NCI-H1105 (cell line): Measurements from ENCODE around the gene AP1M2.
"Not testable (repeated sequence)": the region's sequence is repeated elsewhere in the genome, so short reads cannot be mapped to it uniquely, and the experiment has no call there.

Experiments used
- DNase-seq: peaks from one replicate; lab custom pipeline; 2025; lab: John Stamatoyannopoulos, UW

The AP1M2 gene

DNA sequence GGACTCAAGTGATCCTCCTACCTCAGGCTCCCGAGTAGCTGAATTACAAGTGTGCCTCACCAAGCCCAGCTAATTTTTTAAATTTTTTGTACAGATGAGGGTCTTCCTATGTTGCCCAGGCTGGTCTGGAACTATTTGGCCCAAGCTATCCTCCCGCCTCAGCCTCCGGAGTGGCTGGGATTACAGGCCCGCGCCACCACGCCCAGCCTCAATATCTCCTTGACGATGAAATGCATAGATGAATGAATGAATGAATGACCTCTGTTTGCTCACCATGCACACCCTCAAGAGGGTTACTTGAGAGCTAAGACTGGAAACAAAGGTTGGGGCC, 14.9 kb upstream of the AP1M2 start:
- DNase-seq, result no peak

DNA sequence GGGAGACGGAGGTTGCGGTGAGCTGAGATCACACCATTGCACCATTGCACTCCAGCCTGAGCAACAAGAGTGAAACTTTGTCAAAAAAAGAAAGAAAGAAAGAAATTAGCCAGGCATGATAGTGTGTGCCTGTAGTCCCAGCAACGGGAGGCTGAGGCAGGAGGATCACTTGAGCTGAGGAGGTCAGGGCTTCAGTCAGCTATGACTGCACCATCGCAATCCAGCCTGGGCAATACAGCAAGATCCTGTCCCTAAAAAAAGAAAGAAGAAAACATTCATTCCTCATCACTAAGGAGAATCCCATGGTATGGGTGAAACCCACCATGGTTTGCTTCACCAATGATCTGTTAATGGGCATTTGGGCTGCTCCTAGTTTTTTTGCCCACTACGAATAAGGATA, 13.0 kb upstream of the AP1M2 start:
- no peak for DNase-seq

DNA sequence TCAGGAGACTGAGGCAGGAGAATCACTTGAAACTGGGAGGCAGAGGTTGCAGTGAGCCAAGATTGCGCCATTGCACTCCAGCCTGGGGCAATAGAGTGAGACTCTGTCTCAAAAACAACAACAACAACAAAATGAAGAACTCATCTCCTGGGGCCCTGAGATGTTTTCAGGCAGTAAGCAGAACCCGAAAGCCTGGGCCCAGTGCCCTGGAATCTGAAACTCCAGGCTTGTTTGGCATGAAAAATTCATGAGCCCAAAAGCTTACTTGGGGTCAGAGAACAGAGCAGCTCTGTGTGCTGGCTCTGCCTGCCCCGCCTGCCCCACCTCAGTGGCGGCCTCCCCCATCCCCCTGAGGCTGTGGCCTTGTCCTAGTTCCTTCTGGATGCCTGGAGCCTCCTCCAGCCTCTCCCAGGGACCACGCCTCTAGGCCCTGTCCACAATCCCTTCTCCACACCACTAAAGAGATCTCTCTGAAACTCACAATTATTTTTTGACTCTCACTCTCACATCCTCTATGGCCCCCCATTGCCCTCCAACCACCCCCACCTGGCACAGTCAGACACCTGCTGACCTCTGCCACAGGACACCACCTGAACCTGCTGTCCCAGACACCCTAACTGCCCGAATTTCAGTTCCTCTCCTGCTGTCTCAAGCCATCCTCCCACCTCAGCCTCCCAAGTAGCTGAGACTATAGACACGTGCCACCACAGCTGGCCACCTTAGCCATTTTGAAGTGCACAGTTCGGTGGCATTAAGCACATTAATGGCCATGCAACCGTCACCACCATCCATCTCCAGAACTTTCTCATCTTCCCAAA, 6.9 kb upstream of the AP1M2 start:
- DNase-seq, result no peak

DNA sequence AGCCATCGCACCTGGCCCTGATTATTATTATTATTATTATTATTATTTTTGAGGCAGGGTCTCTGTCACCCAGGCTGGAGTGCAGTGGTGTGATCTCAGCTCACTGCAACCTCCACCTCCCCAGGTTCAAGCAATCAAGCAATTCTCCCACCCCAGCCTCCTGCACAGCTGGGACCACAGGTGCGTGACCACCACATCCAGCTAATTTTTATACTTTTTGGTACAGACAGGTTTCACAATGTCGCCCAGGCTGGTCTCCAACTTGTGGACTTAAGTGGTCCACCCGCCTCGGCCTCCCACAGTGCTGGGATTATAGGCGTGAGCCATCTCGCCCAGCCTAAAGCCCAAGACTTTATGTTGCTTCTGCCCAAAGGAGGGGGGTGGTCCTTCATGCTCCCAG, 6.0 kb upstream of the AP1M2 start:
- DNase-seq, result no peak

DNA sequence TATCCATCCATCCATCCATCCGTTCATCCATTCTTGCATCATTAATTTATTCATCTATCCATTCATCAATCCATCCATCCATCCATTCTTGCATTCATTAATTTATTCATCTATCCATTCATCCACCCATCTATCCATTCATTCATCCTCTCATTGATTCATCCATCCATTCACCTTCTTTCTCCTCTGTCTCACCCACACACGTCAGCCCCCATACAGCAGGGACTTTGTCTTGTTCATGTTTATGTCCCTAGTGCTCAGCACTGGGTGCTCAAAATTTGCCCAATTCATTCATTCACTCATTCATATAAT, 683 bp upstream of the AP1M2 start:
- DNase-seq, result no peak

DNA sequence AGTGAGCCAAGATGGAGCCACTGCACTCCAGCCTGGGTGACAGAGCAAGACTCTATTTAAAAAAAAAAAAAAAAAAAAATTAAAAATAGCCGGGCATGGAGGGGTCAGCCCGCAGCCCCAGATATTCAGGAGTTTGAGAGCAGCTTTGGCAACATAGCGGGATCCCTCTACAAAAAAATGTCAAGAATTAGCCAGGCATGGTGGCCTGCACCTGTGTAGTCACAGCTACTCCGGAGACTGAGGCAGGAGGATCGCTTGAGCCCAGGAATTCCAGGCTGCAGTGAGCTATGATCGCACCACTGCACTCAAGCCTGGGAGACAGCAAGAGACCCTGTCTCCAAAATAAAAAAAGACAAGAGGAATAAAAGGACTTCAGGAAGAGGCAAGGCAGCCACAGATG, 716 bp downstream of the AP1M2 start:
- DNase-seq, result no peak

DNA sequence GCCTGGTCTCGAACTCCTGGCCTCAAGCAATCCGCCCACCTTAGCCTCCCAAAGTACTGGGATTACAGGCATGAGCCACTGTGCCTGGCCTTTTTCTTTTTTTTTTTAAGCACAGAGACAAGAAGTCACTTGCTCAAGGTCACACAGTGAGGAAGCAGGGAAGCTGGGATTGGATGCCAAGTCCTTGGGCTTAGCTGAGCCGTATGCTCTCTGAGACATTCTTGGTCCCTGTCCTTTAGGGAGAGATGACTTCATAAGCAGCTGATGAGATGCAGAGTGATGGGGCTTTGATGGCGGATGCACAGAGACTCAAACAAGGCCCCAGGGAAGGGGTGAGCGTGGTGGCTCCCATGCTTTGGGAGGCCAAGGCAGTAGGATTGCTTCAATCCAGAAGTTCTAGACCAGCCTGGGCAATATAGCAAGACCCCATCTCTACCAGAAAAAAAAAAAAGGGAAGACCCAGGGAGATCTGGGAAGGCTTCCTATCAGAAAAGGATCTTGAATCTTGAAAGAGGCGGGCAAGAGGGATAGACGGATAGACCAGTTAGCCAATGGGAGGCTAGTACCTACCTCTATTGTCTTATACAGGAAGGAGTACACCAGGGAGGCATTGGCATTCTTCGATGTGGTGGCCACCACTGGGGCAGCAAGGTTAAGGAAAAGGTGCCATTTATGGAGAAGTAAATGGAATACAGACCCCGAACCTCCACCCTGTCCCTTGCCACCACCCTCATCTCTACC, 3.9 kb downstream of the AP1M2 start:
- DNase-seq, result no peak

DNA sequence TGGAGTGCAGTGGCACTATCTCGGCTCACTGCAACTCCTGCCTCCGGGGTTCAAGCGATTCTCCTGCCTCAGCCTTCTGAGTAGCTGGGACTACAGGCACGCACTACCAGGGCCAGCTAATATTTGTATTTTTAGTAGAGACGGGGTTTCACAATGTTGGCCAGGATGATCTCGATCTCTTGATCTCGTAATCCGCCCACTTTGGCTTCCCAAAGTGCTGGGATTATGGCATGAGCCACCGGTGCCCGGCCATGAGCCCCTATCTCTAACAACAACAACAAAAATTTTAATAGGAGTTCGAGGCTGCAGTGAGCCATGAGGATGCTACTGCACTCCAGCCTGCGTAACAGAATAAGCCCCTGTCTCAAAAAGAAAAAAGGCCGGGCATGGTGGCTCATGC, 5.0 kb downstream of the AP1M2 start:
- no peak for DNase-seq

DNA sequence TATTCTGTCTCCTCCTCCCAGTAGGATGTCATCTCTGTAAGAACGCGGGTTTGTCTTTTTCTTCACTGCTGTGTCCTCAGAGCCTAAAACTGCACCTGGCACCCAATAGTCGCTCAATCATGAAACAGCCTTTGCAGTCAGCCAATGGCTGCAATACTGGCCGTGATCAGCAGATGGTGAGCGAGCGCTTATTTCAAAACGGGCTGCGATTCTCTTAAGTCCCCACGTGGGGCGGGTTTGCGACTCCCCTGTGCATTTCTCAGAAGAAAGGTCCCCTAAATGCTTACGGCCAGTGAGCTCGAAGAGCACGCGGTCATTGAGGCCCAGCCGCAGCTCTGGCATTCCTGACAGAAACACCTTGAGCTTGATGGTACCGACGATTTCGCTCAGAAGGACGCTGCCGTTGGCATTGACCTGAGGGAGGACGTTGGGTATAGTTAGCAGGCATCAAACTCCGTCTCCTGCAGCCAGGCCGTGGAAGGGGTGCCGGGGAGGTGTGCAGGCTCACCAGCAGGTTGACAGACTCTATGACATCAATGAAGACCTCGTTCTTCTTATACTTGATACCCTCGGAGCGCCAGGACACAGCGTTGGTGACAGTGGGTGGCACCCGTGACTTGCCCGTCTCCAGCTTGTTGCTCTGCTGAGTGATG, 6.0 kb downstream of the AP1M2 start:
- no peak for DNase-seq

DNA sequence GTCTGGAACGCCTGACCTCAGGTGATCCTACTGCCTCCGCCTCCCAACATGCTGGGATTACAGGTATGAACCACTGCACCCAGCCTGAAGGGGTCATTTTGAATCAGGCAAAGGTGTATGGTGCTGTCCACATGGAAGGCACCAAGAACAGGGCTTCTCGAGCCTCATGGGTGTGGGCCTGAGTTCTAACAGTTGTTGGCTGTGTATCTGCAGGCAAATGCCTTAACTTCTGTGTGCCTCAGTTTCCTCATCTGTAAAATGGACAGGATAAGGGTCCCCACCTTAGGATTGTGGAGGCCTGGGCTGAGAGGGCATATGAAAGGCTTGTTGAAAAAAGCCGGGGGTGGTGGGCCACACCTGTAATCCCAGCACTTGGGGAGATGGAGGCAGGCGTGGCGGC, 9.2 kb downstream of the AP1M2 start:
- DNase-seq, result no peak

DNA sequence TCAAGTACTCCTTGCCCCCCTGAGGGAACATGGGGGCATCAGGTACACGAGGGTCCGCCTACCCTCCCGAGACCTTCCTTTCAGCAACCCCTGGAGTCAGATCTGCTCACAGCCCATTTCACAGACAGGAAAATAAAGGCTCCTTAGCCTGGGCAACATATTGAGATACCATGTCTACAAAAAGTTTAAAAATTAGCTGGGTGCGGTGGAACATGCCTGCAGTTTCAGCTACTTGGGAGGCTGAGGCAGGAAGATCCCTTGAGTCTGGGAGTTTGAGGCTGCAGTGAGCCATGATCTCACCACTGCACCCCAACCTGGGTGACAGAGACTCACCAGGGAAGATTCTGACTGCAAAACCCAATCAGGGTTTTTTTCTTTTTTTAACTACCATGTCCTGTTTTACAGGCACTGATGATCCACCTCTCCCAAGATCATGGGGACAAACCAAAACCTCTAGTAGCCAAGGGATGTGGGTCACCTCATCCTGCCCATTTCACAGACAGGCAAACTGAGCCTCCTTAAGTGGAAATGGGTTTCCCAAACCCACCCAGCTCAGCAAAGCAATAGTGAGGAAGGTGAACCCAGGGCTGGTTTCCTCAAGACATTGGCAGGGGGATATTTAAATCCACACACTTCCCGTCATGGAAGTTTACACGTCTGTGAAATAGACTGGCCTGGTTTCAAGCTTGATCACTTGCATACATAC, 11.9 kb downstream of the AP1M2 start:
- no peak for DNase-seq

DNA sequence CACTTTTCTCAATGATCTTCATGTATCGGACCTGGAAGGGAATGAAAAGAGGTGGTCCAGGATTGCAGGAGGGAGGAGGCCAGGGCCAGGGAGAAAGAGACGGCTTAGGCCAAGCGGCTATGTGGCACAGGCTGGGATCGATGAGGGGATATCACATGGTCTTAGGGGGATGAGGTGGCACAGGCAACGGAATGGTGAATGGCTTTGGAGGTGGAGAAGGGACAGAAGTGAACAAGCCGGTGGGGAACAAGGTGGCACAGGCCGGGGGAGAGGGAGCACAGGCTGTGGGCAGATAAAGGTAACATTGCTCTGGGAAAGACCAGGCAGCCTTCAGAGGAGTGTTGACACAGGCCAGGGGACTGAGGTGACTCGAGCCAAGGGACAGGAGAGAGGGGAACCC, 12.7 kb downstream of the AP1M2 start:
- no peak for DNase-seq

DNA sequence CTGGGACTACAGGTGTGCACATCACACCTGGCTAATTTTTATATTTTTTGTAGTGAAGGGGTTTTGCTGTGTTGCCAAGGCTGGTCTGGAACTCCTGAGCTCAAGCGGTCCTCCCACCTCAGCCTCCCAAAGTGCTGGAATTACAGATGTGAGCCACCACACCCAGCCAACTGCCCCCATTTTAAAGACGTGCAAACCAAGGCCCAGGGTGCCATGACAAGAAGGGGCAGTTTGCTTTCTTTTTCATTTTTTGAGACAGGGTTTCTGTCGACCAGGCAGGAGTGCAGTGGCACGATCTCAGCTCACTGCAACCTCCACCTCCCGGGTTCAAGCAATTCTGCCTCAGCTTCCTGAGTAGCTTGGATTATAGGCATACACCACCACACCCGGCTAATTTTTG, 13.3 kb downstream of the AP1M2 start:
- not testable (repeated sequence) for DNase-seq

DNA sequence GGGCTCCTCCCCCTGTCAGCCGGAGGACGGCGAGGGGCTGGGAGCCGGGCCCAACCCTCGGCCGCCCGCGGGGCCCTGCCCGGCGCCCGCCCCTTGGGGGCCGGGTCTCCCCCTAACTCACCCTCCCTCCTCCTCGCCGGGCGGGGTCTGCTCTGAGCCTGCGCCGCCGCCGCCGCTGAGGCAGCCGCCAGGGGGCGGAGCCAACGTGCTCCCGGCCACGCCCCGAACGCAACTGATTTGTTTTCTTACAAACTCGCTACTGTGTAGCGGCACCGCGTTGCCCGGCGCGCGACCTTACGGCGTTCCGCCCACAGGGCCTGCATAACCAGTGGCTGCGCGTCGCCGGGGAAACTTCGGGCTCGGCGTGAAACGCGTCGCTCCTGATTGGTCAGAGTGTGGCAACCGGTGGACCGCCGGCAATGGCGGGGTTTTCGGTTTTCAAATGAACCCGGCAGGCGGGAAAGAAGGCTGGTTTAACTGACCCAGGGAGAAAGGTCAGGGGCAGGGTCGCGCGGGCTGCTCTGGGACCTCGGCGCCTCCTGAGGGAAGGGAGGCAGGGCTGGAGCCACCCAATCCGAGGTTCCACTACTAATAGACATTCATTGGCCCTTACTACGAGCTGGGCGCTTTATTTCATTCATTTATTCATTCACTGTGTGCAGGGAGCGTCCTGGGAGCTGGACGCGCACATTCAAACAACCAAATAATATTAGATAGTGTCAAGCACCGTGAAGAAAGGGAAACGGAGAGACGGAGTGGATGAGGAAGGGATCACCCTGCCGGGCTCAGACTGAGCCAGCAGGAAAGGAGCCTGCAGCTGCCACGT, 18.1 kb downstream of the AP1M2 start, which contains the start of gene CDKN2D:
Gene CDKN2D, minus strand, starts transcription at position 154 of the 826 bp plus-strand sequence. CDS start 326 bp downstream, outside the sequence.
- DNase-seq, result peak; percentile 100

DNA sequence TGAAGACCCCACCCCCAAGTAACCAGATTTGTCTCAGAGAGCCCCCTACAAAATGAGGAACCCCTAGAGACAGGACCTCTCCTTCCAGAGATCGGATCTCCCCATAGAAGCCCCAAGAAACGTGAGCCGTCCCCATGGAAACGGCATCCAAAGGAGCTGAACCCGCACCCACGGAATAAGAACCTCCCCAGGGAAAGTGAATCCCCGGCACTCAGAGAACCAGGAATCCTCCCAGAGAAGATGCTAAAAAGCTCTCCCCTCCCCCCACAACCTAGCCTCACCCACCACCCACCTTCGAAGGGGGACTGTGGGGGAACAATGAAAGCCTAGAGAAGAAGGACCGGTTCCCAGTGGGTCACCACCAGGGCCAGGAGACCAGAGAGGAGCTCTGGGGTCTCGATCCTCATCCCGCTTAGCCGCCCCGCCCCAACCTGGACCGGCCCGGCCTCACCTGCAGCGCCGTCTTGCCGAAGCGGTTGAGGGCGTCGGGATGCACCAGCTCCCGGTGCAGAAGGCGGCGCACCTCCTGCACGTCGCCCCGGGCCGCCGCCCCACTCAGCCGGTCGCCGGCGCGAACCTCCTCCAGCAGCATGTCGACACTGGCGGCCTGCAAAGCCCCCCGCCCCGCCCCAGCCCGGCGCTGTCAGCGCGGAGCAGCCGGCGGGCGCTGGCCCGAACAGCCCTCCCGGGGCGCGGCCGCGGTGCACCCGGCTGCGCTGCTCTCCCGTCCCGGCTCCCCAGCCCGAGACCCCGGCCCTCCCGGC, 18.9 kb downstream of the AP1M2 start:
- DNase-seq, result peak; percentile 67

DNA sequence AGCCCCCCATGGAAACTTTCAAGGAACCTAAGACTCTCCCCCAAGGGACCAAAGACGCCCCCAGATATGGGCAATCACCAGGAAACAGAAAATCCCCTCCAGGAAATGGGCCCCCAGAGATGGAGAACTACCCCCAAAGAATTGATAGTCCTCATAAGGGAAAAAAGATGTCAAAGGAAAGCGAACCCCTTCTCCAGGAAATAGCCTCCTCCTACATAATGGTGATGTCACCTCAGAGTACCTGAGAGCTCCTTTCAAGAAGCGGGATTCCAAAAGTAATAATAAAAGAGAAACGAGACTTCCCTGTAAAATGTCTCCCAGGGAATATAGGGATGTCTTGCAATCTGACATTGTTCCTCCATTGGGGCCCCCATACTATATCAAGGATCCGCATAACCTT, 19.5 kb downstream of the AP1M2 start:
- DNase-seq, result no peak

DNA sequence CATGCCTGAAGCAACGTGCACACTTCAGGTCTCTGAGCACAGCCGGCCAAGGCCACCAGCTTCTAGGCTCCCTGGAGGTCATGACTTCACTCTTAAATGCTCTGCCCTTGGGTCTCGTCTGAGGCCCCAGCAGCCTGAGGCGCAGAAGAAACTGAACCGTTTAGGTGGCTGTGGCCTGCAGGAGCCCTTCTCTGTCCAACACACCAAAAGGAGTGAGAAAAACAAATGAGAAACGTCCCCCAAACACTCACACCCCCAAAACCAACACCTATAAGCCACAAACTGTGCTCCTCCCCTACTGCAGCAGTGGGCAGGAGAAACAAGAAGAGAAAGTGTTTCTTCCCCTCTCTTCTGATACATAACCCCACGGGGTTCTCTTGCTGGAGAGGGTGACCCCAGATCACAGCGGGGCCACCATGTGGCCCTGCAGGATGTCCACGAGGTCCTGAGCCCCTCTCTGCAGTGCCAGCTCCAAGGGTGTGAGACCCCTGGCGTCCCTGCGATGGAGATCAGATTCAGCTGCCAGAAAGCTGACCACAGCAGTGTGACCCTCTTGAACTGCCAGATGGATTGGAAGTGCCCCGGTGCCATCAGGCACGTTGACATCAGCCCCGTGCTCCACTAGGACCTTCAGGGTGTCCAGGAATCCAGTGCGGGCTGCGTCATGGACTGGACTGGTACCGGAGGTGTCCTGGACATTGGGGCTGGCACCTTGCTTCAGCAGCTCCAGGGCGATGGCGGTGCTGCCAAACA, 20.3 kb downstream of the AP1M2 start:
- DNase-seq, result no peak

DNA sequence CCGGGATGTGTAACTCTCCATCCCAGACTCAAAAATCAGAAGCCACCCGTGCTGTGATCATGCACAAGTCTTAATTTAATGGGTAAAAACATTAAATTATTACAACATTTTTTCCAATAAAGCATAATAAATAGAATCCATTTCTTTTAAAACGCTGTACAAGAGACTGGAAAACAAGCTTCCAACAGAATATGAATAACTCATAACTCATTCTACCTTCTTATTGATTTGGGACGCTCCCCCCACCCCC, 20.8 kb downstream of the AP1M2 start:
- DNase-seq, result no peak

DNA sequence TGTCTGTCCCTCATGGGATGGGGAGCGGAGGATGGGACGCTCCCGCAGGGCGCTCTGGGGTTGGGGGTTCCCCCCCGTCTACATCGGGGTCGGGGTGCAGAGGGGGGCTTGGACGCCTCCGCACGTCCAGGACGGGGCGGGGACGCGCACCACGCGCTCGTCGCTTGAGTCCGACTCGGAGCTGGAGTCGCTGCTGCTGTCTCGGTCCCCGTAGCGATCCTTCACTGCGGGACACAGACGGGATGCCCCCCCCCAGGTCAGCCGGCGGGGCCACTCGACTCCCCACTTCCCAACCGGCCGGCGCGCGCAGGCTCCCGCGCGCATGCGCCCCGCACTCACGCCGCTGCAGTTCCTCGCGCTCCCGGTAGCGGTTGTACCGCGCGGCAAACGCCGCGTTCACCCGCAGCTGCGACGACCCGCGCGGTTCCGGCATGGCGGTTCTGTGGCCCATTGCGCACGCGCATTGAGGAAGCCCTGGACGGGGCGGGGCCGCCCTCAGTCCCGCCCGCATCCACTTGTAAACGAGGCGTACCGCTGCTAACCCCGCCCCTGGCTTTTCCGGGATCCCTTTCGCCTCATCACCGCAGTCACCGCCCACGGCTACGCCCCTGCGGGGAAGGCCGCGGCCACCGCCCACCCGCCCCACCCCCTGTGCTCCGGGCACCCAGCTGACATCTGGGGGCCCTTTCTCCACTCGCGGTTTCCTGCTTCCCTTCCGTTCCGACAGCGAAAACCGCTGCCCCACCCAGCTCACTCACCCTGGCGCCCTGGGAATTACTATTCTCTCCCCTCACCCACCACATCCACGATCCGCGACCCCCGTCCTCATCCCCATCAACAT, 21.3 kb downstream of the AP1M2 start, which contains the start of gene KRI1:
Gene KRI1, minus strand, starts transcription at position 444 of the 841 bp plus-strand sequence. Its CDS starts 11 bp downstream, at position 433.
- peak; percentile 93 for DNase-seq
